WI38 (cell line): Measurements from ENCODE around the gene ZNHIT3.

Experiments
- H3K4me3 ChIP-seq: 2 replicates; pipeline ENCODE4 v1.5.1; 2011; ENCODE audit warnings: low read depth, mild to moderate bottlenecking, control low read depth, low read length
- TF ChIP-seq, protein P1 (sequence below): IDR thresholded peaks from 2 replicates; pipeline ENCODE4 v1.5.1; 2012; ENCODE audit warnings: low read depth, mild to moderate bottlenecking, control low read depth, low read length

ZNHIT3 gene

DNA sequence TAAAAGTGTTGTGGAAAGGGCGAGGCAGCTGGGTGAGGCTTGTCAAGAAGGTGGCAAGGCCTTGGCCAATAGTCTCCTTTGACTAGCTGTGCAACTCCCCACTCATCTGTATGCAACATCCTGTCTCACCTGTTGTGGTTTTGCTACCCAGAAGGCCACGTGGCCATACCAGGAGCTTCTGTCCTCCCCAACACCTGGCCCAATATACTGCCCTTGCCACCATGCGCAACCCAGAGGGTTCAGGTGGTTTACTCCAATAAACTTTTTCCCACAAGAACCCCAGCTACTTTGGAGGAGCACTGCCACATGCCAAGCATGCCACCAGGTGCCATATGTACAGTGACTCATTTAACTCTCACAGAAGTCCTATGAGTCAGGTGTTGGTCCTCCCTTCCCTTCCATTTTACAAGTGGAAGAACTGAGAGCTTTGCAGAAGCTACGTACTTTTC is 38.0 kb downstream of the ZNHIT3 start:
- no peak overlapping the region for H3K4me3 ChIP-seq
- TF ChIP-seq, protein P1, sequence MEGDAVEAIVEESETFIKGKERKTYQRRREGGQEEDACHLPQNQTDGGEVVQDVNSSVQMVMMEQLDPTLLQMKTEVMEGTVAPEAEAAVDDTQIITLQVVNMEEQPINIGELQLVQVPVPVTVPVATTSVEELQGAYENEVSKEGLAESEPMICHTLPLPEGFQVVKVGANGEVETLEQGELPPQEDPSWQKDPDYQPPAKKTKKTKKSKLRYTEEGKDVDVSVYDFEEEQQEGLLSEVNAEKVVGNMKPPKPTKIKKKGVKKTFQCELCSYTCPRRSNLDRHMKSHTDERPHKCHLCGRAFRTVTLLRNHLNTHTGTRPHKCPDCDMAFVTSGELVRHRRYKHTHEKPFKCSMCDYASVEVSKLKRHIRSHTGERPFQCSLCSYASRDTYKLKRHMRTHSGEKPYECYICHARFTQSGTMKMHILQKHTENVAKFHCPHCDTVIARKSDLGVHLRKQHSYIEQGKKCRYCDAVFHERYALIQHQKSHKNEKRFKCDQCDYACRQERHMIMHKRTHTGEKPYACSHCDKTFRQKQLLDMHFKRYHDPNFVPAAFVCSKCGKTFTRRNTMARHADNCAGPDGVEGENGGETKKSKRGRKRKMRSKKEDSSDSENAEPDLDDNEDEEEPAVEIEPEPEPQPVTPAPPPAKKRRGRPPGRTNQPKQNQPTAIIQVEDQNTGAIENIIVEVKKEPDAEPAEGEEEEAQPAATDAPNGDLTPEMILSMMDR = no peak

- TF ChIP-seq, protein P1 = no peak
Measured at GRCh38 chr17:36525113-36525512, 38.6 kb downstream of the ZNHIT3 start.

GRCh38 chr17:36525888-36526287 is 39.4 kb downstream of the ZNHIT3 start:
- TF ChIP-seq, protein P1 = no peak

More at GRCh38 chr17:36525113-36525512, 38.6 kb downstream of the ZNHIT3 start:
- H3K4me3 ChIP-seq = no peak overlapping the region

GRCh38 chr17:36527621-36528250 is 41.3 kb downstream of the ZNHIT3 start:
- no peak overlapping the region for H3K4me3 ChIP-seq
- TF ChIP-seq, protein P1 = no peak

More at GRCh38 chr17:36525888-36526287, 39.4 kb downstream of the ZNHIT3 start:
- no peak overlapping the region for H3K4me3 ChIP-seq

DNA sequence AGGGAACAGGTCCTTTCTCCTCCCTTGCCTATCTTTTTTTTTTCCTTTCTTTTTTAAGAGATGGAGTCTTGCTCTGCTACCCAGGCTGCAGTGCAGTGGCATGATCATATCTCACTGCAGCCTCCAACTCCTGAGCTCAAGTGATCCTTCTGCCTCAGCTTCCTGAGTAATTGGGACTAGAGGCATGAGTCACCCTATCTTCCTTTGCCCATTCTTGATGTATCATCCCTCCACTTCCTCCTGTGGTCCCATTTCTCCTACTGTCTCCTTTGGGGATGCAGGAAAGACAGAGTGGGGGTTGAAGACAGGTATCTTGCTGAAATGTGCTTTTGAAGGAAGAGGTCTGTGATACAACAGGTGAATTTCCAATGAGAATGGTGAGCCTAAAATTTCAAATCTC is 42.6 kb downstream of the ZNHIT3 start:
- TF ChIP-seq, protein P1 = no peak
- H3K4me3 ChIP-seq = no peak overlapping the region

- H3K4me3 ChIP-seq = no peak overlapping the region
- TF ChIP-seq, protein P1 = no peak
Measured at GRCh38 chr17:36532435-36532975, 46.0 kb downstream of the ZNHIT3 start.
